ENCODE results near the gene DNAJB7.
A peak's percentile ranks its signal among the peaks of the same experiment; 100 is the strongest.
"Not testable (repeated sequence)": the region's sequence is repeated elsewhere in the genome, so short reads cannot be mapped to it uniquely, and the experiment has no call there.

Gene DNAJB7

GRCh38 chr22:40853333-40853732, 8.6 kb downstream of the DNAJB7 start:
- H3K4me2 ChIP-seq (ENCODE audit: low read length): no peak overlapping the region
- H4K91ac ChIP-seq (ENCODE audit: low read depth, low read length): no peak overlapping the region
- H3K79me2 ChIP-seq (ENCODE audit: control insufficient read depth, insufficient read depth, low read length, poor library complexity): peaks cover 27% of the 10 kb centered on the region
- H4K8ac ChIP-seq (ENCODE audit: low read depth, low read length): no peak overlapping the region
- no peak for DNase-seq
- no peak overlapping the region for H2BK120ac ChIP-seq (ENCODE audit: insufficient read depth, low read length, poor library complexity)
- H2AK5ac ChIP-seq (ENCODE audit: low read length): no peak overlapping the region
- H3K36me3 ChIP-seq (ENCODE audit: control insufficient read depth in 1 of 2, insufficient read depth in 2 of 2, low read length in 2 of 2): peaks cover 13% of the 10 kb centered on the region in 2 experiments
- no peak overlapping the region for H3K9ac ChIP-seq (ENCODE audit: low read length)
- peak overlapping the region; percentile 62 for H3K4ac ChIP-seq (ENCODE audit: low read depth, low read length)
- peaks cover 13% of the 10 kb centered on the region for H3K79me1 ChIP-seq (ENCODE audit: low read length)
- H4K12ac ChIP-seq (ENCODE audit: low read depth, low read length): no peak overlapping the region
- H3K9me3 ChIP-seq (ENCODE audit: insufficient read depth, low read depth, low read length): no peaks in the 10 kb centered on the region
- no peak overlapping the region for H3K18ac ChIP-seq (ENCODE audit: low read length)
- H2BK5ac ChIP-seq (ENCODE audit: low read depth, low read length, poor library complexity): no peak overlapping the region
- no peak overlapping the region for H3K23ac ChIP-seq (ENCODE audit: low read length)
- WGBS (ENCODE audit: extremely low coverage, insufficient coverage, insufficient read length): no CpG with 5 or more reads among the region's 1 CpG
- no peaks in the 10 kb centered on the region for H3K27me3 ChIP-seq (ENCODE audit: insufficient read depth, low read length)
- H3K27ac ChIP-seq (ENCODE audit: low read depth, low read length): no peak overlapping the region
- no peak overlapping the region for H3K14ac ChIP-seq (ENCODE audit: low read length)
- H2BK12ac ChIP-seq (ENCODE audit: low read length): no peak overlapping the region
- no peak overlapping the region for H2AFZ ChIP-seq (ENCODE audit: insufficient read depth, low read length, poor library complexity)
- peaks cover 7 to 8% of the 10 kb centered on the region in 2 experiments for H3K4me1 ChIP-seq (ENCODE audit: control insufficient read depth in 1 of 2, insufficient read depth in 2 of 2, low read length in 2 of 2)
- H3K4me3 ChIP-seq (ENCODE audit: low read depth, low read length): no peak overlapping the region

DNA sequence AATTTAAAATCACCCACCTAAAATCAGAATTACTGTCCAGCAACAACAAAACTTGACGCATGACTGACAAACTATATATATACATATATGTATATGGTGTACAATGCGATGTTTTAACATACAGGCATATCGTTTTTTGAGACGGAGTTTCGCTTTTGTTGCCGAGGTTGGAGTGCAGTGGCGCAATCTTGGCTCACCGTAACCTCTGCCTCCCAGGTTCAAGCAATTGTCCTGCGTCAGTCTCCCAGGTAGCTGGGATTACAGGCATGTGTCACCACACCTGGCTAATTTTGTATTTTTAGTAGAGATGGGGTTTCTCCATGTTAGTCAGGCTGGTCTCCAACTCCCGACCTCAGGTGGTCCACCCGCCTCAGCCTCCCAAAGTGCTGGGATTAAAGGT, 16.1 kb downstream of the DNAJB7 start:
- not testable (repeated sequence) for H2AFZ ChIP-seq (ENCODE audit: insufficient read depth, low read length, poor library complexity); H3K18ac ChIP-seq (ENCODE audit: low read length); H4K8ac ChIP-seq (ENCODE audit: low read depth, low read length); H2AK5ac ChIP-seq (ENCODE audit: low read length); H3K27me3 ChIP-seq (ENCODE audit: insufficient read depth, low read length); H3K9ac ChIP-seq (ENCODE audit: low read length); H3K4me1 ChIP-seq (ENCODE audit: control insufficient read depth in 1 of 2, insufficient read depth in 2 of 2, low read length in 2 of 2); H2BK120ac ChIP-seq (ENCODE audit: insufficient read depth, low read length, poor library complexity); H3K4ac ChIP-seq (ENCODE audit: low read depth, low read length); H3K4me2 ChIP-seq (ENCODE audit: low read length); H3K79me1 ChIP-seq (ENCODE audit: low read length); H3K79me2 ChIP-seq (ENCODE audit: control insufficient read depth, insufficient read depth, low read length, poor library complexity); H2BK5ac ChIP-seq (ENCODE audit: low read depth, low read length, poor library complexity); H3K14ac ChIP-seq (ENCODE audit: low read length); H2BK12ac ChIP-seq (ENCODE audit: low read length); H4K12ac ChIP-seq (ENCODE audit: low read depth, low read length); H3K27ac ChIP-seq (ENCODE audit: low read depth, low read length); H3K23ac ChIP-seq (ENCODE audit: low read length); H3K4me3 ChIP-seq (ENCODE audit: low read depth, low read length); H3K9me3 ChIP-seq (ENCODE audit: insufficient read depth, low read depth, low read length); H4K91ac ChIP-seq (ENCODE audit: low read depth, low read length)
- DNase-seq: peak in 1 of 2 donors; percentile 41
- no CpG with 5 or more reads among the region's 11 CpGs for WGBS (ENCODE audit: extremely low coverage, insufficient coverage, insufficient read length)
- peaks cover 35 to 40% of the 10 kb centered on the region in 2 experiments for H3K36me3 ChIP-seq (ENCODE audit: control insufficient read depth in 1 of 2, insufficient read depth in 2 of 2, low read length in 2 of 2)

- no peak overlapping the region for H3K23ac ChIP-seq (ENCODE audit: low read length)
- H2BK5ac ChIP-seq (ENCODE audit: low read depth, low read length, poor library complexity): no peak overlapping the region
- no peak overlapping the region for H4K12ac ChIP-seq (ENCODE audit: low read depth, low read length)
- H3K4me3 ChIP-seq (ENCODE audit: low read depth, low read length): no peak overlapping the region
- no peak overlapping the region for H3K27ac ChIP-seq (ENCODE audit: low read depth, low read length)
- no peak overlapping the region for H2BK12ac ChIP-seq (ENCODE audit: low read length)
- H2AFZ ChIP-seq (ENCODE audit: insufficient read depth, low read length, poor library complexity): no peak overlapping the region
- H3K4ac ChIP-seq (ENCODE audit: low read depth, low read length): no peak overlapping the region
- H3K9me3 ChIP-seq (ENCODE audit: insufficient read depth, low read depth, low read length): no peaks in the 10 kb centered on the region
- H2AK5ac ChIP-seq (ENCODE audit: low read length): no peak overlapping the region
- H2BK120ac ChIP-seq (ENCODE audit: insufficient read depth, low read length, poor library complexity): no peak overlapping the region
- H3K9ac ChIP-seq (ENCODE audit: low read length): no peak overlapping the region
- H3K14ac ChIP-seq (ENCODE audit: low read length): no peak overlapping the region
- H3K27me3 ChIP-seq (ENCODE audit: insufficient read depth, low read length): no peaks in the 10 kb centered on the region
- no peak overlapping the region for H3K18ac ChIP-seq (ENCODE audit: low read length)
- no peak overlapping the region for H4K8ac ChIP-seq (ENCODE audit: low read depth, low read length)
- H3K36me3 ChIP-seq (ENCODE audit: control insufficient read depth in 1 of 2, insufficient read depth in 2 of 2, low read length in 2 of 2): peaks cover 34 to 38% of the 10 kb centered on the region in 2 experiments
- H4K91ac ChIP-seq (ENCODE audit: low read depth, low read length): no peak overlapping the region
- no peaks in the 10 kb centered on the region for H3K79me1 ChIP-seq (ENCODE audit: low read length)
- no peak overlapping the region for H3K4me2 ChIP-seq (ENCODE audit: low read length)
- no peaks in the 10 kb centered on the region for H3K4me1 ChIP-seq (ENCODE audit: control insufficient read depth in 1 of 2, insufficient read depth in 2 of 2, low read length in 2 of 2)
- WGBS (ENCODE audit: extremely low coverage, insufficient coverage, insufficient read length): no CpG with 5 or more reads among the region's 3 CpGs
- H3K79me2 ChIP-seq (ENCODE audit: control insufficient read depth, insufficient read depth, low read length, poor library complexity): no peaks in the 10 kb centered on the region
- DNase-seq: no peak
Observed at GRCh38 chr22:40844951-40845350, 17.0 kb downstream of the DNAJB7 start.

DNA sequence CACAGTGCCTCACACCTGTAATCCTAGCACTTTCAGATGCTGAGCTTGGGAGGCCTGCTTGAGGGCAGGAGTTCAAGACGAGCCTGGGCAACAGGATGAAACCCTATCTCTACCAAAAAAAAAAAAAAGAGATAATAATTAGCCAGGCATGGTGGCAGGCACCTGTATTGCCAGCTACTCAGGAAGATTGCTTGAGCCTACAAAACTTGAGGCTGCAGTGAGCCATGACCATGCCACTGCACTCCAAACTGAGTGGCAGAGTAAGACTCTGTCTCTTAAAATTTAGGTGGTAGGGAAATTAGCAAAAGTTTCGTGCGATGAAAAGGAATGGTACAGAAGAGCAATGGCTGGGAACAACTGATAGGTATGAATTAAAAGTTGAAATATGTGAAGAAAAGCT, 23.4 kb downstream of the DNAJB7 start:
- Histone ChIP-seq H4K8ac (ENCODE audit: low read depth, low read length) (no peak overlapping the region), H3K27ac (ENCODE audit: low read depth, low read length) (no peak overlapping the region), H3K36me3 (ENCODE audit: control insufficient read depth in 1 of 2, insufficient read depth in 2 of 2, low read length in 2 of 2) (peaks cover 24 to 42% of the 10 kb centered on the region in 2 experiments), H2AK5ac (ENCODE audit: low read length) (no peak overlapping the region), H2AFZ (ENCODE audit: insufficient read depth, low read length, poor library complexity) (no peak overlapping the region), H3K79me1 (ENCODE audit: low read length) (no peaks in the 10 kb centered on the region), H3K18ac (ENCODE audit: low read length) (no peak overlapping the region), H3K4me3 (ENCODE audit: low read depth, low read length) (no peak overlapping the region), H2BK120ac (ENCODE audit: insufficient read depth, low read length, poor library complexity) (no peak overlapping the region), H3K4me2 (ENCODE audit: low read length) (no peak overlapping the region), H3K27me3 (ENCODE audit: insufficient read depth, low read length) (no peaks in the 10 kb centered on the region), H4K91ac (ENCODE audit: low read depth, low read length) (no peak overlapping the region), H3K79me2 (ENCODE audit: control insufficient read depth, insufficient read depth, low read length, poor library complexity) (no peaks in the 10 kb centered on the region), H3K9me3 (ENCODE audit: insufficient read depth, low read depth, low read length) (no peaks in the 10 kb centered on the region), H3K9ac (ENCODE audit: low read length) (no peak overlapping the region), H3K4me1 (ENCODE audit: control insufficient read depth in 1 of 2, insufficient read depth in 2 of 2, low read length in 2 of 2) (no peaks in the 10 kb centered on the region), H3K4ac (ENCODE audit: low read depth, low read length) (peak overlapping the region; percentile 36), H3K14ac (ENCODE audit: low read length) (no peak overlapping the region), H2BK5ac (ENCODE audit: low read depth, low read length, poor library complexity) (no peak overlapping the region), H4K12ac (ENCODE audit: low read depth, low read length) (no peak overlapping the region), H2BK12ac (ENCODE audit: low read length) (no peak overlapping the region), H3K23ac (ENCODE audit: low read length) (no peak overlapping the region)
- no peak for DNase-seq
- no CpG with 5 or more reads among the region's 3 CpGs for WGBS (ENCODE audit: extremely low coverage, insufficient coverage, insufficient read length)
